Aorta (tissue), 5 donors: ENCODE measurements around the gene ROBO2. TPM values are rescaled to one million over a fixed set of nuclear protein-coding genes. Genes with fewer than 3 reads are reported as not detected.
"Not testable (repeated sequence)": the region's sequence is repeated elsewhere in the genome, so short reads cannot be mapped to it uniquely, and the experiment has no call there.

Experiments
- ATAC-seq: fragments of 200-7000 bp; cut with Tn5 transposase; one replicate; pipeline ENCODE4 v1.9.1; 2022; ENCODE audit warnings: moderate library complexity; ENCODE audit not compliant: low FRiP score
- DNase-seq, 2 donors: peaks; one replicate each; pipeline ENCODE4 v3.0.0-alpha.2; 2020
- H3K27ac ChIP-seq, 2 donors: one replicate each; pipeline ENCODE4 v1.5.1; 2013; ENCODE audit warnings: low read length in 2 of 2, mild to moderate bottlenecking in 2 of 2, moderate library complexity in 2 of 2, control low read depth in 1 of 2, inconsistent platforms in 1 of 2, low read depth in 1 of 2
- H3K27me3 ChIP-seq, 2 donors: one replicate each; pipeline ENCODE4 v1.6.1; 2013; ENCODE audit warnings: control low read depth in 1 of 2, low read length in 1 of 2, mild to moderate bottlenecking in 1 of 2, moderate library complexity in 1 of 2; ENCODE audit not compliant: insufficient read depth in 2 of 2, control insufficient read depth in 1 of 2
- H3K36me3 ChIP-seq, 2 donors: one replicate each; pipeline ENCODE4 v1.6.1; 2013; ENCODE audit warnings: control low read depth in 1 of 2, low read length in 1 of 2, mild to moderate bottlenecking in 1 of 2; ENCODE audit not compliant: insufficient read depth in 2 of 2, control insufficient read depth in 1 of 2
- H3K4me1 ChIP-seq, 2 donors: one replicate each; pipeline ENCODE4 v1.6.1; 2013; ENCODE audit warnings: low read length in 2 of 2, control low read depth in 1 of 2, mild to moderate bottlenecking in 1 of 2, moderate library complexity in 1 of 2; ENCODE audit not compliant: insufficient read depth in 2 of 2, control insufficient read depth in 1 of 2
- H3K4me3 ChIP-seq, 2 donors: one replicate each; pipeline ENCODE4 v1.5.1; 2013; ENCODE audit warnings: low read length in 2 of 2, control low read depth in 1 of 2, mild to moderate bottlenecking in 1 of 2
- H3K9me3 ChIP-seq: one replicate; pipeline ENCODE4 v1.6.1; 2013; ENCODE audit warnings: mild to moderate bottlenecking, low read length; ENCODE audit not compliant: control insufficient read depth
- WGBS, 2 donors: extraction: QIAGEN DNeasy Blood & Tissue Kit; methylation state at CpG; one replicate each; pipeline ENCODE4 v1.1.7; 2013; 5-methylcytosine and 5-hydroxymethylcytosine counted together
- intact Hi-C, 2 donors: fragments of 100-400 bp; cut with DNase I; formaldehyde crosslinking; loops; one replicate each; pipeline versions ENCODE4 v1.14.2 to v1.15.0; 2022
- polyA plus RNA-seq, 2 donors: library from polyadenylated mRNA; stranded (reverse); fragments of 200-250 nt; gene quantifications; one replicate each; pipeline ENCODE4 v1.2.3, GENCODE V29; 2013
- total RNA-seq, 2 donors: library from RNA; stranded (reverse); fragmentation: NEBNext Ultra II Directional; extraction: Animal tissue kit (Norgen Biotek cat#: 25700); gene quantifications; one replicate each; pipeline ENCODE4 v1.2.1, GENCODE V29; 2021
- donor health status: healthy with polysubstance abuse.
- donor health status: Bipolar disorder and iron deficiency.
- donor health status: DM: no; HTN: no; CAD: no.
- donor health status: DM: no; HTN: no; CAD: no.
- donor health status: DM: yes; HTN: yes; CAD: no.

ROBO2 gene
- total and polyA plus RNA-seq, 4 donors: 0.05 to 1.3 (median 0.58) TPM

DNA sequence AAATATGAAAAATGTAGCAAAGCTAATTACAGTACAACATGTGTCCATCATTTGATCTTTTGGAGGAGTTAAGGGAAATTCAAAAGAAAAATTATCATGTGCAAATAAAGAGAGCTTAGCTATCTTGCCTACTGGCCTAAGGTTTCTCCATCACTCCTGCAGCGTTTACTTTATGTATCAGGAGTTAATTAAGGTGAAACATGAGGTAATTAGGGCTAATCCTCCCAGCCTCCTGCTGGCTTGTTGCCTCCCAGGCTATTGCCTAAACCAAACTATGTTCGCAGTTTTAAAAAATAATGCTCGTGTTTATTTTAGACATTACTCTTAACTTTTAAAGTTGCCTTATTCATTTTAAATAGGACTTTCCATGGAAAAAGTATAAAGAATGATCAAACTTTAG lies 367.5 kb downstream of the ROBO2 start:
- H3K4me3 ChIP-seq: no peak overlapping the region
- H3K9me3 ChIP-seq: peaks cover 2% of the 10 kb centered on the region
- H3K36me3 ChIP-seq: no peaks in the 10 kb centered on the region
- intact Hi-C loops: no loop called here
- H3K4me1 ChIP-seq: no peaks in the 10 kb centered on the region
- no peaks in the 10 kb centered on the region for H3K27me3 ChIP-seq
- ATAC-seq (no peak), DNase-seq (no peak)
- H3K27ac ChIP-seq: no peak overlapping the region
- 38 to 48% methylated on average over 3 of the region's 3 CpGs for WGBS, 2 donors

DNA sequence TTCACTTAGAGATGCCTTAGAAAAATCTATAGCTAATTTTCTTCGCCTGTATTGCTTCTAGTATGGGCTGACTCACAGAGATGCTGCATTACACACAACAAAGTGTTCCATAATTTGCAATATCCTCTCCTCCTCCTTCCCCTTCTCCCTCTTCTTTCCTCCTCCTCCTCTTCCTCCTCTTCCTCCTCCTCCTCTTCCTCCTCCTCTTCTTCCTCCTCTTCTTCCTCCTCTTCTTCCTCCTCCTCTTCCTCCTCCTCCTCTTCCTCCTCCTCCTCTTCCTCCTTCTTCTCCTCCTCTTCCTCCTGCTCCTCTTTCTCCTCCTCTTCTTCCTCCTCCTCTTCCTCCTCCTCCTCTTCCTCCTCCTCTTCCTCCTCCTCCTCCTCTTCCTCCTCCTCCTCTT lies 370.4 kb downstream of the ROBO2 start:
- H3K9me3 ChIP-seq, DNase-seq, H3K4me1 ChIP-seq, intact Hi-C loops, H3K4me3 ChIP-seq, H3K36me3 ChIP-seq, ATAC-seq, H3K27me3 ChIP-seq, H3K27ac ChIP-seq: not testable (repeated sequence)
- WGBS, 2 donors: 82 to 94% methylated on average over 1 of the region's 1 CpG

DNA sequence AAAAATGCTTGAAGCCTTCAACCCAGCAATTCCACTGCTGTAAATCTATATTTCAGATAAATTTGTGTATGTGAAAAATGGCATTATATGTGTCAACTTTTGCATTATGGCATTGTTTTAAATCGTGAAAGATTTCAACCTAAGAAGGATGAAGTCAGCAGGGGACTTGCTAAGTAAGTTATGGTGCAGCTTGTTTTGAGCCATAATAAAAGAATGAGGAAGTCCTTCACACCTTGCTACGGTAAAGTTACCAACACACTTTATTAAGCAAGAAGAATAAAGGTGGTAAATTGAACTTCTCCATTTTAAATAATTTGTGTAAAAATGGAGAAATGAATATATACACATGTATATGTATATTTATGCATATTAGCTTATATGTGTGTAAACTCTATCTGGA lies 371.4 kb downstream of the ROBO2 start:
- DNase-seq (no peak), ATAC-seq (no peak)
- WGBS, 2 donors: 66 to 71% methylated on average over 2 of the region's 2 CpGs
- H3K27me3 ChIP-seq: no peaks in the 10 kb centered on the region
- no peak overlapping the region for H3K27ac ChIP-seq
- no peaks in the 10 kb centered on the region for H3K36me3 ChIP-seq
- intact Hi-C loops: no loop called here
- no peaks in the 10 kb centered on the region for H3K9me3 ChIP-seq
- no peak overlapping the region for H3K4me3 ChIP-seq
- no peaks in the 10 kb centered on the region for H3K4me1 ChIP-seq

DNA sequence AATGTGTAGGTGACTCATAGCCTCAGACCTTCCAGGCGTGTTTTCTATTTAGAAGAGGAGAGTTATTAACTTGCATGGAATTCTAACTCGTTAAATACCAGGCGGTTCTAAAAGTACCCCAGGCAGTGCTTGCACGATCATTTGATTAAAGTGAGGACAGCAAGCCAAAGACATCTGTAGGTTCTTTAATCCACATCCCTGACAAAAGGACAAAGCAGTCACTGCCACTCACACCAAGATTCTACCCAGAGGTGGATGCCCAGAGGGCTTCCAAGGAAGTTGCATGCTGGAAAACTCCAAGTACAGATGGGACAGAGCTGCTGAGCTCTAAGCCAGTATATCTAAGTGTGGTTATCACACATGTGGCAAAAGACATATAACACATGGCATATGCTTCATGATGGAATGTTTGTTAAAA lies 372.1 kb downstream of the ROBO2 start:
- H3K27ac ChIP-seq: no peak overlapping the region
- H3K27me3 ChIP-seq: no peaks in the 10 kb centered on the region
- no peak overlapping the region for H3K4me3 ChIP-seq
- DNase-seq: no peak
- no peaks in the 10 kb centered on the region for H3K4me1 ChIP-seq
- H3K9me3 ChIP-seq: no peaks in the 10 kb centered on the region
- no peak for ATAC-seq
- intact Hi-C loops: no loop called here
- no peaks in the 10 kb centered on the region for H3K36me3 ChIP-seq
- 77 to 89% methylated on average over 4 of the region's 4 CpGs for WGBS, 2 donors

DNA sequence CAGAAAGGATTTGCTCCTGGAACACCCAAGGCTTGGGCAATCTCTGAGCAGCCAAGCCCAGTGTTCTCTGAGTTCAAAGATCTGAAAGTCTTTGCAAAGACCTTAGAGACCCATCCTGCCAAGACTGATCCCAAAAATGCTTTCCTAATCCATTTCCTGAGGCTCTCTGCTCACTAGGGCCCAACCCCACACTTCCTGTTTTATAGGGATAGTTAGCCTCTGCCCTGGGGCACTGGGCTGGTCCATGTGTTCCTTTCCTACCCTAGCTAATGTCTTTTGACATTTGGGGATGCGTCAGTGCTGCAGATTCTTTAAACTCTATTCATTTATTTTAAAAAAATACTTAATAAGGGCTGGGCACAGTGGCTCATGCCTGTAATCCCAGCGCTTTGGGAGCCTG lies 372.7 kb downstream of the ROBO2 start:
- DNase-seq: no peak
- H3K27ac ChIP-seq: no peak overlapping the region
- intact Hi-C loops: no loop called here
- no peaks in the 10 kb centered on the region for H3K9me3 ChIP-seq
- ATAC-seq: no peak
- 95 to 96% methylated on average over 2 of the region's 2 CpGs for WGBS, 2 donors
- H3K4me3 ChIP-seq: no peak overlapping the region
- no peaks in the 10 kb centered on the region for H3K27me3 ChIP-seq
- H3K36me3 ChIP-seq: no peaks in the 10 kb centered on the region
- H3K4me1 ChIP-seq: no peaks in the 10 kb centered on the region

DNA sequence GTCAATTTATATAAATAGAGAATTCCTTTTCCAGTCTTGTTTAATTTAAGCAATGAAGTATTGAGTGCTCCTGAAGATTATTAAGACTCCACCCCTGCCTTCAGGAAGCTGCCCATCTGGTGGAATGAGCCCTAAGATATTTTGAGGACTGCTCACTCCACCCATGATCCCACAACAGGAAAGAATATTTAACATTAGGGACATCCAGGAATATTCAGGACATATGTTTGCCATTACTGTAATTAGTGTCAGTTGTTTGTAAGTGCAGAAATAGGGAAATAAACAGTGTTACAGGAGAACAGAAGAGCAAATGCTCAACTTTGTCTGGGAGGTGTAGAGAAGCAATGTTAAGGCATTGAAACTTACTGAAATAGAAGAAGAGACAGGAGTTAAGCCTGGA lies 375.0 kb downstream of the ROBO2 start:
- Histone ChIP-seq H3K9me3 (no peaks in the 10 kb centered on the region), H3K4me3 (no peak overlapping the region), H3K27ac (no peak overlapping the region), H3K27me3 (no peaks in the 10 kb centered on the region), H3K4me1 (no peaks in the 10 kb centered on the region), H3K36me3 (no peaks in the 10 kb centered on the region)
- DNase-seq (no peak), ATAC-seq (no peak)
- intact Hi-C loops: no loop called here

DNA sequence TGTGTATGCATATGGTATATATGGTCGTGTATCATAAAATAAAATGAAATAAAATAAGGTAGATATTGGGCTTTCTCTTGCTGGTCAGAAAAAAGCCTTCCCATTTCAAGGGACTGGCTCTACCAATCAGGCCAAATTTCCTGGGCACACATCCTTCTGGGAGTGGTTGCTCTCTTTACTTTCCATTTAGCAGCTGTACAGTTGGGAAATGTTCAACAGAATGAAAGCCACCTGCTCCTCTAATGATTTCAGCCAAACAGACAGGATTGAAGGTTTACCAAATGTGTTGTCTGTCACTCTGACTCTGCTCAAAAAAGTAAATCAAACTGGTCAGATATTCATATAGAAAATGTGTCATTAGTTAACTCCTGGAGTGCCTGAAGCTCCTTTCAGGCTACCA lies 380.4 kb downstream of the ROBO2 start:
- WGBS, 2 donors: 96 to 98% methylated on average over 1 of the region's 1 CpG
- intact Hi-C loops: no loop called here
- ATAC-seq: no peak

GRCh38 chr3:77421916-77422315 lies 382.0 kb downstream of the ROBO2 start:
- no peaks in the 10 kb centered on the region for H3K9me3 ChIP-seq
- H3K4me3 ChIP-seq: no peak overlapping the region
- DNase-seq (no peak), ATAC-seq (no peak)
- H3K27me3 ChIP-seq: no peaks in the 10 kb centered on the region
- 84 to 87% methylated on average over 5 of the region's 5 CpGs for WGBS, 2 donors
- no peaks in the 10 kb centered on the region for H3K4me1 ChIP-seq
- no peak overlapping the region for H3K27ac ChIP-seq
- intact Hi-C loops: no loop called here
- H3K36me3 ChIP-seq: no peaks in the 10 kb centered on the region

More for the DNA sequence above, 380.4 kb downstream of the ROBO2 start:
- no peak for DNase-seq
- H3K27me3 ChIP-seq: no peaks in the 10 kb centered on the region
- H3K9me3 ChIP-seq: no peaks in the 10 kb centered on the region
- H3K36me3 ChIP-seq: no peaks in the 10 kb centered on the region
- no peak overlapping the region for H3K4me3 ChIP-seq
- no peak overlapping the region for H3K27ac ChIP-seq
- no peaks in the 10 kb centered on the region for H3K4me1 ChIP-seq

- ATAC-seq (no peak), DNase-seq (no peak)
- H3K4me3 ChIP-seq: no peak overlapping the region
- H3K4me1 ChIP-seq: no peaks in the 10 kb centered on the region
- no peaks in the 10 kb centered on the region for H3K36me3 ChIP-seq
- intact Hi-C loops: no loop called here
- no peaks in the 10 kb centered on the region for H3K27me3 ChIP-seq
- H3K9me3 ChIP-seq: no peaks in the 10 kb centered on the region
- H3K27ac ChIP-seq: no peak overlapping the region
Measured at GRCh38 chr3:77426531-77426930, 386.6 kb downstream of the ROBO2 start.
